OCI-LY1 (cell line): Measurements from ENCODE around the gene MLPH.

ENCODE experiments used
- CTCF ChIP-seq: fragments of 200-600 bp; sonication (generic), shearing (Covaris generic); IDR thresholded peaks from 2 replicates; pipeline ENCODE4 v1.5.1; 2017; ENCODE audit warnings: mild to moderate bottlenecking, antibody characterized with exemption, low read length, moderate library complexity, mixed read lengths
- EZH2 ChIP-seq: fragments of 200-600 bp; sonication (generic), shearing (Covaris generic); IDR thresholded peaks from 2 replicates; pipeline ENCODE4 v1.8.0; 2017; ENCODE audit warnings: borderline replicate concordance, mixed run types, mild to moderate bottlenecking, antibody characterized with exemption, low read length, moderate library complexity, mixed read lengths

GRCh38 chr2:237487496-237487895 is 445 bp downstream of the MLPH start:
- TF ChIP-seq CTCF (no peak), EZH2 (no peak)
